Measurements from ENCODE around the gene PADI2.

PADI2 gene

DNA sequence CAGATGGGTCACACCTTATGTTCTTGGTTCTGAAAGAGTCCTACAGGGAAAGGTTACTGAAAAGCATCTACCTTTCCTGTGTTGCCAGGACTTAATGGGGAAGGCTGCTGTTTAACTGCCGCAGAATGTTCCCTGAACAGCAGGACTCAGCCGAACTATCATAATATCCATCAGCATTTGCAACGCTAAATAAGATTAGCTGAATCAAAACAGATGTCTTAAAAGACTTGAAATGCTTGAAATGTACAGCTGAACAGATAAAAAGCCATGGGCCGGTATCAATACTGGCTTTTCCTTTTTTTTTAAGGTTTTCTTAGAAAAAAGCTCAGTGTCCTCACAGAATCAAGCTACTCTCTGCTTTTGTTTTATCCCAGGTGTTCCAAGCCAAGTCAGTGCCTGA lies 87.8 kb downstream of the PADI2 start:
- FAIRE-seq (no peak), DNase-seq (ENCODE audit: insufficient read length, low spot score) (no peak)
- no peak for TF ChIP-seq POLR2A (IDR thresholded peaks at IDR 0.05; ENCODE audit: low read depth, low read length)

DNA sequence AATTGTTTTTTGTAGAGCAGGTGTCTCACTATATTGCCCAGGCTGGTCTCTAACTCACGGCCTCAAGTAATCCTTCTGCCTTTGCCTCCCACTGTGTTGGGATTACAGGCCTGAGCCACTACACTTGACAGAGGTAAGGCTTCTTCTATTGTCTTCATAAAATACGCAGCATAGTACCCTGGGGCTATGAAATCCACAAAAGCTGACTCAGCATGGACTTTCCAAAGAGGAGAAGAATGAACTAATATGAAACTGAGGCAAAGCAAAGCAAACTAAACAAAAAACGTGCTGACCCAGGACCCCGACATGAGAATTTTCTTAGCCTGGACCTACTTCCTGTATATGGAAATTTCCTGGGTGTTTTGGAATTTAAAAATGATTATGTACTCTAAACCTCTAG lies 89.0 kb downstream of the PADI2 start:
- FAIRE-seq, result no peak
- no peak for DNase-seq (ENCODE audit: insufficient read length, low spot score)
- no peak for TF ChIP-seq POLR2A (IDR thresholded peaks at IDR 0.05; ENCODE audit: low read depth, low read length)

DNA sequence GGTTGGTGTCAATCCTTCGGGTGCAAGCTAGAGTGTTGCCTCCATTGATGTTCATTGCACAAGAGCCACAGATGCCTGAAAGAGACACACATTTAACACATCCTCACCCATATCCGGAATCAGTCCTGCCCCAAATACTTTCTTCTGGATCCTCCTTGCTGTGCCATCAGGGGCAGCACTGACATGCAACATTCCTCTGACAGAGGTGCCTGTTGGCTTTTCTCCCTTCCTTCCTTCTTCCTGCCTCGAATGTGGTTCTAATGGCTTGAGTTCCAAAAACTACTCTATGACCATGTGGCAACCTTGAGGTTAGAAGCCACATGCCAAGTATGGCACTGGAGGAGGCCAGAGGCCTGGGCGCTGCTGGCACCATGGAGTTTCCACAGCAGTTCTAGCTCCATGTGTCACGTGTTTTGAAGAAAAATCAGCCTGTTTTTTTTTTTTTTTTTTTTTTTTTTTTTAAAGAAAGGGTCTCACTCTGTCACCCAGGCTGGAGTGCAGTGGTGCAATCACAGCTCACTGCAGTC lies 90.5 kb downstream of the PADI2 start:
- FAIRE-seq (no peak), DNase-seq (ENCODE audit: insufficient read length, low spot score) (no peak)
- no peak for TF ChIP-seq POLR2A (IDR thresholded peaks at IDR 0.05; ENCODE audit: low read depth, low read length)

DNA sequence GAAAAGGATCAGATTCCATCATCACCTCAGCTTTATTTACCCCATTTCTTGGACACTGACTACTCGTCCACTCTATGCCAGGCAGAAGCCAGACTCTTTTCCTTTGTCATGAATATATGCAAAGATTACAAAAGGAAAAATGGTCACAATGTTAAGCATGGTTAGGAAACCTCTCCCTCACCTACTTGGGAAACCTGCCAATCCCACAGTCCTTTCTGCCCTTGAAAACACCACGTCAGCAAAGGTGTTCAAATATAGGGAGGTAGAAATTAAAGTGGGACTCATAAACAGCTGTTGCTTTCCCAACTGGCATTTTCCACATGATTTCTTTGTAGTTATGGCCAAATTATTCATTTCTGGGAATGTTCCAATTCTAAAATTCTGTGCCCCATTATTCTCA lies 91.4 kb downstream of the PADI2 start:
- TF ChIP-seq POLR2A (IDR thresholded peaks at IDR 0.05; ENCODE audit: low read depth, low read length), result no peak
- FAIRE-seq, result no peak
- no peak for DNase-seq (ENCODE audit: insufficient read length, low spot score)

DNA sequence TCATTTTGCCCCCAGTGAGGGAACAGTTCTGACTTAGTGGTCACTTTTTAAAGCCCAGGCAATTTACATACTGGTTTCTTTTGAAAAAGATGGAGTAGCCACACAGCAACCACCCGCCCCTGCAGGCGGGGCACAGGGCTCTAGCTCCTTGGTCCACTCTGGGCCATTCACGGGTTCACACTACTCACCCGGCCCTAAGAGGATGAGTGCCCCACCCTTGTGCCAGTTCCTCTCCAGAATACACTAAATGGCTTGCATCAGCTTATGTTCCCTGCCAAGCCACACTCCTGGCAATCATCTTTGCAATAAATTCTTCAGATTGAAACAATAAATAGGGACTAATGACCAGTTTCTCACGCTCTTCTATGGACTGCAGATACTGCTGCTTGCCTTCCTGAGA lies 91.8 kb downstream of the PADI2 start:
- DNase-seq (ENCODE audit: insufficient read length, low spot score) (no peak), FAIRE-seq (no peak)
- TF ChIP-seq POLR2A (IDR thresholded peaks at IDR 0.05; ENCODE audit: low read depth, low read length), result no peak

DNA sequence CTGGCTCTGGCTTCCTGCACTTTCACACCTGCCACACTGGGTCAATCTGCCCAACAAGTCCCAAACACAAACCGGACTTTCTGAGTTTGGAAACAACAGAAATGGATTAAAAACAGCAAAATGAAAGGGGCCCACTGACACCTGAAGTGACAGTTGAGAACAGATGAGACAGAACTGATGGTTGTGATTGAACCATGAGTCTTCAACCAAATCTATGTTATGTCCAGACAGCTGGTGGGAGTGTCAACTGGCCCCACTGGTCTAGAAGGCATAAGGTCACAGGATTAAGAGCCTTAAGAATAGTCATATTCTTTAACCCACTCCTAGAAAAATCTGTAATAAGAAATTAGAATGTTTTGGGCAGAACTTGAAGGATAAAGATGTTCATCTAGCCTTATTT lies 94.5 kb downstream of the PADI2 start:
- DNase-seq (ENCODE audit: insufficient read length, low spot score) (no peak), FAIRE-seq (no peak)

DNA sequence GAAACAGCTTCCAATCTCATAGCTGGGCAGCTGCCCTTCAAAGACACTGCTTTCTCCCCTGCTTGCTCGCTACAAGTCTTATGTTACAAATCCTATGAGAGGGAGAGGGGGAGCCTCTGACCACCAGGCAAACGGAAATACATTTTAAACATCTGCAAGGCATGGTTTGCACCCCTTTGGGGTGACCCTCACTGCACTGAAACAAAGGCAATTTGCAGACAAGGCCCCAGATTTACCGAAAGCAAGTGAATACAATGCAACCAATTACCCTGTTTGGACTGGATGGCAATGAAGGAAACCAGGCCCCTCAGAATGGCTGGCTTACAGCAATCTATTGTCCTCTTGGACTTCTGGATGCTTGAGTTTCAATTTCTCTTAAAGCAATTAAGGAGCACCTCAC lies 95.7 kb downstream of the PADI2 start:
- DNase-seq (ENCODE audit: insufficient read length, low spot score), result no peak
- TF ChIP-seq POLR2A (IDR thresholded peaks at IDR 0.05; ENCODE audit: low read depth, low read length), result no peak
- FAIRE-seq, result no peak

More for the DNA sequence above, 94.5 kb downstream of the PADI2 start:
- TF ChIP-seq POLR2A (IDR thresholded peaks at IDR 0.05; ENCODE audit: low read depth, low read length), result no peak

DNA sequence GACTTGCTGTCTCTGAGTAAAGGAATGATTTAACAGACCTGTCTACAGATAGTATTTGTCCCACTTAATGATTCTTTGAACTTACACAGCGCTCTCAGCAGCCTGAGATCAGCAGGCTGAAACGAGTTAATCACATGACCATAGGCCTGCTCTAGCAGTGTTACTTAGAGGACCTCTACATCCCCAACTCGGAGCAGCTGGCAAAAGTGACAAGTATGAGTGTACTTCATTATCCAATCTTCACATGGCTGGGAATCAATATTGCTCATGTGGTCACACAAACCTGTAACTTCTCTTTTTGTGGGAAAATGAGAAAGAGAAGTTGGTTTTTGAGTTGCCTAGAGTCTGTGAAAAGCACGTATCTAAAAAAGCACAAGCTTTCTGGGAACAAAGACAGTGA lies 96.1 kb downstream of the PADI2 start:
- no peak for TF ChIP-seq POLR2A (IDR thresholded peaks at IDR 0.05; ENCODE audit: low read depth, low read length)

DNA sequence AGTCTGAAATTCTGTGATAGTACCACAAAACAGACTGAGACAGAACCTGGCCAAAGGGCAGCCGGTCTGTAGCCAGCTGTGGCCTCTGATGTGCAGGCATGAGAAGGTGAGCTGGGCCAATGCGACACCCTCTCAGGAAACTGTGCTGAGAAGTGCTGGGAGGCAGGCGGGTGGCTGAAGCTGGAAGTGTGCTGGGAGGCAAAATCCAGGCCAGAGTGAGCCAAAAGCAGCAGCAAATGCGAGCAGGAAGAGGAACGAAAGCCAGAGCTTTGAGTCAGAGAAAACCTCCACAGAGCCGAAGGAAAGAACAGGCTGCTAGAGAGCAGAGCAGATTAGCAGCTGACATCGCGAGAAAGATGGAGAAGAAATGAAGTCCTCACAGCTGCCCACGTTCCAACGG lies 97.4 kb downstream of the PADI2 start:
- TF ChIP-seq POLR2A (IDR thresholded peaks at IDR 0.05; ENCODE audit: low read depth, low read length), result no peak
- FAIRE-seq (no peak), DNase-seq (ENCODE audit: insufficient read length, low spot score) (no peak)

More for the DNA sequence above, 96.1 kb downstream of the PADI2 start:
- FAIRE-seq (no peak), DNase-seq (ENCODE audit: insufficient read length, low spot score) (no peak)

DNA sequence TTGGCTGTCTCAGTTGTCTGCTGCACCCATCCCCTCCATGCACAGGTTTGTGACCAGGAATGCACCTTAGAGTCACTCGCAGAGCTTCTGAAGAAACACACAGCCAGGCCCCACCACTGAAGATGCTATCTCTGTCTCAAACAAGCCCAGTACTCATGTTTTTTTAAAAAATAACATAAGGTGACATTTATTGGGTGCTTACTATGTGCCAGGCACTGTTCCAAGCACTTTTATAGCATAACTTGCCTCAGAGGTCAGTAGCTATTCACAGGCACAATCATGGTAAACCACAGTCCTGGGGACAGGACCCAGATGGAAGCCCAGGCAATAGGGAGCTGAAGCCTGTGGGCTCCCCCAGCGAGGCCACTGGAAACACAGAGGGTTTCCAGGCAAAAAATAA lies 98.7 kb downstream of the PADI2 start:
- TF ChIP-seq POLR2A (IDR thresholded peaks at IDR 0.05; ENCODE audit: low read depth, low read length), result no peak
- FAIRE-seq (no peak), DNase-seq (ENCODE audit: insufficient read length, low spot score) (no peak)

DNA sequence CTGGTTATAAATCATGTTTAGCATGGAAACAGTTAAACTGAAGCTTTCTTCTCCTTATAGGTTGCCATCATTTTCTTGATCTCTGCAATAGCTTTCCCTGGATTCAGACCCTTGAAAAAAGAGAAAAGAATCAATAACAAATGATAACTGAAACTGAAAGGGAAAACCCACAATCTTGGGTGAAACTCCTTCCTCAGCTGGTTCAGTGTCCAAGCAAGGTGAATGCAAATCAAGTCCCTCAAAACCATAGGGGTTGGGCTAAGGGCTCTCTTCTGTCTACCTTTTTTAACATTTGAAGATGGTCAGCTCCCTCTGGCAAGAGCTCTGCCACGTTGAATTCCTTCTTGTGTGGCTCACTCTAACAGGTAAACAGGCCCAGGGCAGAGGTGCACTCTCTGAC lies 100.4 kb downstream of the PADI2 start:
- DNase-seq (ENCODE audit: insufficient read length, low spot score) (no peak), FAIRE-seq (no peak)
- TF ChIP-seq POLR2A (IDR thresholded peaks at IDR 0.05; ENCODE audit: low read depth, low read length), result no peak

DNA sequence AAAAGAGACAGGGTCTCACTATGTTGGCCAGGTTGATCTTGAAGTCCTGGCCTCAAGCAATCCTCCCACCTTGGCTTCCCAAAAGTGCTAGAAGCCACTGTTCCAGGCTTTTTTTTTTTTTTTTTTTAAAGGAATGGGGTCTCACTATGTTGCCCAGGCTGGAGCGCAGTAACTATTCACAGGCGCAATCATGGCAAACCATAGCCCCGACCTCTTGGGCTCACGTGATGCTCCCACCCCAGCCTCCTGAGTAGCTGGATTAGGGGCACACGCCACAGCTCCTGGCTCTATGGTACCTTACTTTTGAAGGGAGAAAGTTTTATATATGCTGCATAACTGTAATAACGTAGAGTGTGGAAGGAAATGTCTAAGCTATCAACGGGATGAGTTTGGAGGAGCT lies 101.8 kb downstream of the PADI2 start:
- no peak for FAIRE-seq
- no peak for TF ChIP-seq POLR2A (IDR thresholded peaks at IDR 0.05; ENCODE audit: low read depth, low read length)
- DNase-seq (ENCODE audit: insufficient read length, low spot score), result no peak
